HG03354 (cell line): ENCODE data around the gene LHX4.

ENCODE experiments used
- ATAC-seq: cut with Tn5 transposase; IDR thresholded peaks from one replicate; pipeline ENCODE4 v1.9.1; 2021; ENCODE audit warnings: mild to moderate bottlenecking; ENCODE audit not compliant: unreplicated experiment, poor library complexity, severe bottlenecking

The LHX4 gene

DNA sequence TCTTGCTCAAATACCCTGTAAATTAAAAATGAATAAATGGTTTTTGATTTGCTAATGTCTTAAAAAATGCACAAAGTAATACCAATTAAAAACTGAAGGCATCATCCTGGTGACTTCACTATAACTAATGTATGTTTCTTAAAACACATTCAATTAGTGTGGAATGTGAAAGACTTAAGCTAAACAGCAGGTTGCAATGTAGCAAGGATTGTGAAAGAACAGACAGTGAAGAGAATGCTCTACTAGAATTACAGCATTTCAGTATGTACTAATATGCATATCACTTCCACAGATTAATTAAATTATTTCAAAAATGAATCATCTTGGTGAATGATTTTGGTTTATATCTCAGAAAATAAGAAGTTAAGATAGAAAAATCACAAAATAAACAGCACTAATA is 56.4 kb downstream of the LHX4 start:
- no peak for ATAC-seq

DNA sequence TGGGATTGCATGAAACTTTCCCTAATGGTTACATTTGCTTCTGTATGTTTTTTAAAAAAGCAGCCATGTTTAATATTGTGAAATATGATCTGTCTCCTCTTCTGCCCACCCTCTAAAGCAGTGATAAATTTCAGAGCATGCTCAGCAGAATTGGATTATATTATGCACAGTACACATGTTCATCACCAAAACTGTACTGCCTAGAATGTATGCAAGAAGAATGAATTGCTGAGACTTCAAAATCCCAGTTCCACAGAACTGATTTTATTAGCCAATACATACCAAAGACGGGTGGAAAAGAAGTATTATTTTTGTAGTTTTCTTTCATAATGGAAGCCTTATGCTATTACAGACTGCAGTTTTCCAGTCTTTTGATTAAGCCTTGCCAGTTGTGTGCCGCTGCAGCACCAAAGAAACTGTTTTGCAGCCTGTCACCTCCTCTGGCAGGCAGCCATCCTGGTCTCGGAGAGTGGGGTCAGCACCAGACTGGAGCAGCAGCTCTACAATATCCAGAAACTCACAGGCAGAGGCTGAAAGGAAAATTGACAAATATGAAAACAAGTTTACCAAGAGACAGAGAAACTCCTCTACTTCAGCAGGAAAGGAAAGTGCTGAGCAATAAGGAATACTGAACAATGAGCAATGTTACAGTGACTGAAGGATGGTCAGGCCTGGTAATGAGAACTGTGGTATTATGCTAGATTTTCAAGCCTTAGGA is 58.1 kb downstream of the LHX4 start:
- ATAC-seq = no peak

DNA sequence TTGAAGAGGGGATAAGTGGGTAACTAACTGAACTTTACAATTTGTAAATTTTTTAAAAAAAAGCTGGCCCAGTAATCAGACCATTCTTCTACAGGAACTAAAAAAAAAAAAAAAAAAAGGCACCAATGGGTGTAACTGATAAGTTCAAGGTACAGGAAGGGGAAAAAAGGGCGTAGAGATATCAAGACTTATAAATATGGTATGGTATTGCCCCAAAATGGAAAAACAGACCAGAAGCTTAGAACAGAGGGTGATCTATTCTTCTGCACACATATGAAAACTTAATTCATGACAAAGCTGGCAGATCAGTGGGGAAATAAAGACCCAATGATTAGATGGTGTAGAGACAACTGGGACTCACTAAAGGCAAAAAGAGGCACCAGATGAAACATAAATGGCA is 58.9 kb downstream of the LHX4 start:
- no peak for ATAC-seq

DNA sequence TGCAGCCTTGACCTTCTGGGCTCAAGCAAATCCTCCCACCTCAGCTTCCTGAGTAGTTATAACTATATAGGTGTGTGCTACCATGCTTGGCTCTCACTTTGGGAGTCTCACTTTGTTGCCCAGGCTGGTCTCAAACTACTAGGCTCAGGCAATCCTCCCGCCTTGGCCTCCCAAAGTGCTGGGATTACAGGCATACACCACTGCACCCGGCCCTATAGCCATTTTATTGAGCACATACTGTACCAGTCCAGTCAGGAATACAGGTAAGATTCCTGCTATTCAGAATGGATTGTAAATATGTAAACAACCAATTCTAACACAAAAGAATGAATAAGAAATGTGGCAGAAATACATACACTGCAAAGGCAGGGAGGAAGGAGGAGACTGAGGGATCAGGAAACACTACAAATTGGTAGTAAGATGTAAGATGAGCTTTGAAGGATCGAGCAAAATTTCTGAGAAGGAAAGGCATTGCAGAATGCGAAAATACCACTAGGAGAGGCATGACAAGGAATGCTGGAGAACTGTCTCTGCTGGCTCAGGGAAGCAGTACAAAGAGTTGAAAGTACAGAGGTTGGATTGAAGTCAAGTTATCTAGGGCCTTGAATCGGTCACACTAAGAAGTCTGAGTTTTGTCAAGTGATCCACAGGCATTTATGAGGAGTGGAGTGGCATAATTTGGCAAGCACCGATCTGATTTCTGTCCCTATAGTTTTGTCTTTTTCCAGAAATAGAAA is 60.4 kb downstream of the LHX4 start:
- ATAC-seq = no peak

DNA sequence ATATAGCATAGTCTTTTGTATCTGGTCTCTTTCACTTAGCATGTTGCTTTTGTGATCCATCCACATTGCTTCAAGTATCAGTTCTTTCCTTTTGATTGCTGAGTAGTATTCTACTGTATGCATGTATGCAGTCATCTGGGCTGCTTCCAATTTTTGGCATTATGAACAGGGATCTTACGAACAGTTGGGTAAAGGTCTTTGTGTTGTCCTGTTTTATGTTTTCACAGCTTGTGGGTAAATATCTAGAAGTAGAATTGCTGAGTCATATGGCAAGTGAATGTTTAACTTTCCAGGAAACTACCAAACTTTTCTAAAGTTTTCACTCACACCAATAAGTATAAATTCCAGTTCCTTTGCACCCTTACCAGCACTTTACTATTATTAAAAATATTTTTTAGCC is 60.9 kb downstream of the LHX4 start:
- no peak for ATAC-seq

DNA sequence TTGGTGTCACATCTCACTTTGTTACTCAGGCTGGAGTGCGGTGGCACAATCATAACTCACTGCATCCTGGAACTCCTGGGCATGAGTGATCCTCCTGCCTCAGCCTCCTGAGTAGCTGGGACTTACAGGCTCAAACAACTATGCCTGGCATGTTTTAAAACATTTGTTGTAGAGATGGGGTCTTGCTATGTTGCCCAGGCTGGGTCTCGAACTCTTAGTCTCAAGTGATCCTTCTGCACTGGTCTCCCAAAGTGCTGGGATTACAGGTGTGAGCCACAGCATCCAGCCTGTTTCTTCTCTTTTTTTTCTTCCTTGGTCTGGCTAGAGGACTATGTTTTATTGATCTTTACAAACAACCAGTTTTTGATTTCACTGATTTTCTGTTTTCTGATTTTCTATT is 64.6 kb downstream of the LHX4 start:
- ATAC-seq = no peak

DNA sequence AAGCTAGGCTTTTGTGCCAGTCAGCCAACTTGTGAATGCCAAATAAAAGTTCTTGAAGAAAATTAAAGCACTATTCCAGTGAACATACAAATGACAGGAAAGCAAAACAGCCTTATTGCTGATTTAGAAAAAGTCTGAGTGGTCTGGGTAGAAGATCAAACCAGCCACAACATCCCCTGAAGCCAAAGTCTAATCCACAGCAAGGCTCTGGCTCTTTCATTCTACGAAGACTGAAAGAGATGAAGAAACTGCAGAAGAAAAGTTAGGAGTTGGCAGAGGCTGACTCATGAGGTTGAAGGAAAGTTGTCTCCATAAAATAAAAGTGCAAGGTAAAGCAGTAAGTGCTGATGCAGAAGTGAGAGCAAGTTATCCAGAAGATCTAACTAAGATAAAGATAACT is 65.9 kb downstream of the LHX4 start:
- ATAC-seq = no peak

DNA sequence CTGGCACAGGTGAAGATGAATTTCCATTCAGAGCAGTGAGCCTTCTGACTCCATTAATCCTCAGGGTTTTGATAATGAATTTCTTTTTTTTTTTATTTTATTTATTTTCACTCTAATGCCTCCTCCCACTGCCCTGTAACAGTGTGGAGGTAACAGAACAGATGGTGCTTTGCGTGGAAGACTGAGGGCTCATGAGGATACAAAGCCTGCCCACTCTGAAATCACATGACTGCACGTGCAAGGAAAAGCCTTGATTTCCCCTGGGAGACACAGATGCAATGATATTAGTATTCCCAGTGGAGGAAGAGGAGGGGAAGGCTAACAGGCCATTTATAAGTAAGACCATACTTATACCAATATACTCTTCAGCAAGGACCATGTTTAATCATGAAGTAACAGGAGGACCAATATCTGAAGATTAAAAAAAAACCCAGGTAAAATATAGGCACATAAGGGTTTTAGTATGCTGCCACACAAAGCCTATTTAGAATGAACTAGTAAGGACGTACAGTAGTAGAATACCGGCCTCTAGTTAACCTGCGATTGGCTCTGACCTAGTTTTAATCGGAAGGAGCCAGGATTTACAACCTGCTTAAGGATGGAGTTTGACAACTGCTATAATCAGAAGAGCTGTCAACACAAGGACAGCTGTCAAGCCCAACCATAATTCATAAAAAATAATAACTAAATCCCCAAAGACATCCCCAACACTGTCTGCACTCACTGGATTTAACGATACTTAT is 69.6 kb downstream of the LHX4 start:
- ATAC-seq = no peak

DNA sequence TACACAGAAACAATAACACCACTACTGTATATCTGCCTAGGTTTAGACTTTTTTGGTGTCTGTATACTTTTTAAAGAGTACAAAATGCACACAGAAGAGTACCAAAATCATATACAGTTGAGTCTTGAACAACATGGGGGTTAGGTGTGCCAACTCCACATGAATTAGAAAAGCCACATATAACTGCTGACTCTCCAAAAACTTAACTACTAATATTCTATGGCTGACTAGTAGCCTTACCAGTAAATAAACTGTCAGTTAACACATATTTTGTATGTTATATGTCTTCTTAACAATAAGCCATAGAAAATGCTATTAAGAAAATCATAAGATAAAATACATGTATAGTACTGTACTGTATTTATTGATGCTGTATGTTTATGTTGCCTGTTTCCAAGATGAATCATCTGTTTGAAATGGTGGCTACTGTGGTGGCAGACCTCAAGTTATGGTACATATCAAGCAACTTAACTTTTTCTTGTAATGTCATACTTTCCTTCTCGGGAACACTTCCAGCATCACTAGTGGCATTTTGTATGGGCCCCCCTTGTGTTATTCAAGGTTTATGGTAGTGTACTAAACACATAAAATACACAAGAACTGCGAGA is 71.2 kb downstream of the LHX4 start:
- ATAC-seq = no peak

DNA sequence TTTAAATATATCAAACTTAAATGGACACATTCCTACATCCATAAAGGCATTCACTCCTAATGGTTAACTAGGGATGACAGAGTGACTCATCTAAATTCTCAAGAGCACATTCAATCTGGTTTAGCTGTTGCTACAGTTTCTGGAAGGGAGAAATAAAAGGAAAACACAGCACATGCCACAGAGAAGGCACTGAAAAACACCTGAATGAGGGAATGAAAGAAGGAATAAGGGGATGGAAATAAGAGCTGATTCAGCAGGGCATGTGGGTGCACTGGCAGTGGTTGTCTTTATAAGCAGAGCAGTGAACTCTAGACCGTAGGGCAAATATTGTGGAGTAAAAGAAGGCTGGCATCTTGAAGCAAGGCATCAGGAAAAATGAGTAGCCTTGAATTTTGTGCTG is 79.3 kb downstream of the LHX4 start:
- ATAC-seq = no peak

DNA sequence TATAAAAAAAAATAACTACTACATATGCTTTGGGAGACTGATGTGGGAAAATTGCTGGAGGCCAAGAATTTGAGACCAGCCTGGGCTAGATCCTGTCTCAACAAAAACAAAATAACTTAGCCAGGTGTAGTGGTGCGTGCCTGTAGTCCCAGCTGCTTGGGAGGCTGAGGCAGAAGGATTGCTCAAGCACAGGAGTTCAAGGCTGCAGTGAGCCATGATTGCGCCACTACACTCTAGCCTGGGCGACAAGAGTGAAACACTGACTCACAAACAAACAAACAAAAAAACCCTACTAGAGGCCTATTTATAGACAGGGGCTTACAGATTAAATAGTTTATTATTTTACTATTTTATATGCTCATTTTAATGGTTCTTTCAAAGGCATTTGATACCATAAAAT is 80.0 kb downstream of the LHX4 start:
- no peak for ATAC-seq

DNA sequence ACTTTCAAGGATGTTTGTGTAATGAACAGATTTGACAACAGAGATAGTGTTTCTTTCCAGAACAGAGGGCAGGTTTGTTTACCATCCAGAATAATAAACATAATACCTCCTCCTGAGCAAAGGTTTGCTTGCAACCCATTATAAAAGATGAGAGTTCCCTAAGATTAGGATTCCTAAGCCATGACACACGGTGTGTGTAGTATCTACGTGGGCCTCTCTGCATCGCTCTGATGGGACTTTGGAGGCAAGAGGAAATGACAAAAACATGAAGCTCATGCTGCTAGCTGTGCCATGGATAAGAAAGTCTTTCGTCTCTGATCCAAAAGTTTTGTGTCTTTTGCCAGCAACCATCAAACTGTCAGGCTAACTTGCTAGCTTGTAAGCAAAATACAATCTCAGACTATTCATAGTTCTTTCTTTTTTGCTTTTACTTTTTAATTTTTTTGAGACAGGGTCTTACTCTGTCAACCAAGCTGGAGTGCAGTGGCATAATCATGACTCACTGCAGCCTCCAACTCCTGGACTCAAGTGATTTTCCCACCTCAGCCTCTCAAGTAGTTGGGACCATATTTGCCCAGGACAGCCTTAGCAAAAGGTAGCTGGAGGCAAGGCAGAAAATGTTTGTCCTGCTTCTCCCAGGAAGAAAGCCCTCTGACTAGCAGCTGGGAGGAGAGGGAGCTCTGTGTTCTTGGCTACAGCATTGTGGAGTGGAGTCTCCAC is 81.1 kb downstream of the LHX4 start:
- ATAC-seq = no peak

DNA sequence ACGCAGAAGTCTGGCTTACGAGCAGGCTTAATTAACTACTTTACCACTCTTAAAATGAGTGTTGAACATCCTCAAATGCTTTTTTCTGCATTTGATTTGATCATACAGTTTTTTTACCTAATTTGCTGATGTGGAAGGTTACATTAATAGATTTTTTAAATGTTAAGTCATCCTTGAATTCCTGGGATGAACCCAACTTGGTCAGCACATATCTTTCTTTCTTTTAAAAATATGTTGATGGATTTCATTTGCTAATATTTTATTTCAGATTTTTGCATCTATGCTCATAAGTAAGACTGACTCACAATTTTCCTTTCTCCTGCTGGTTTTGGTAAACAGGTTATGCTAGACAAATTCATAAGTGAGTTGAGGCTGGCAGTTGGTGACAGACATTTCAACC is 82.9 kb downstream of the LHX4 start:
- ATAC-seq = no peak

DNA sequence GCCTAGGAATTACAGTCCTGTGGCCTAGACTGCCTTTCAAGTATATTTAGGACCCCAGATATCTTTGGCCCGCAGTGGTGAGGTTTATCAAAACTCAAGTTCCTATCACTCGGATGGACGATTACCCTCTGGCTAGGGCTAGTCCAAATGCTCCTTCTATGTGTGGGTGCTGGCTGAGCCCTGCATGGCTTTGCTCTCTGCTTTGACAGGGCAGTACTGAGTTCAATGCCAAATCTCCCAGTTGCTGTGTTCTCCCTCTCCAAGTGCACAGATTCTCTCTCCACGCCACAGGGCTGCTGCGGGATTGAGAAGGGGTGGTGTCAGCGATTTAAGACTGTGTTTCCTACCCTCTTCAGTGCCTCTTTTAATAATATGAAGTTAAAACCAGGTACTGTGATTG is 97.0 kb downstream of the LHX4 start:
- ATAC-seq = no peak
